Neural crest cell (in vitro differentiated cells): ENCODE results near the gene PSME1. TPM values are rescaled to one million over a fixed set of nuclear protein-coding genes. Genes with fewer than 3 reads are reported as not detected.
A peak's percentile ranks its signal among the peaks of the same experiment; 100 is the strongest.

Experiments used
- DNase-seq: peaks from one replicate; pipeline ENCODE4 v3.0.0; 2021; ENCODE audit warnings: low read depth, mixed read lengths, low spot score
- H3K27ac Mint-ChIP-seq: one replicate; pipeline ENCODE4 v1.8.0; 2021; ENCODE audit warnings: mild to moderate bottlenecking, mixed read lengths; ENCODE audit not compliant: unreplicated experiment
- H3K27me3 Mint-ChIP-seq: 2 replicates; pipeline ENCODE4 v1.8.0; 2021; ENCODE audit warnings: low read depth, mild to moderate bottlenecking, mixed read lengths
- H3K36me3 Mint-ChIP-seq: 2 replicates; pipeline ENCODE4 v1.8.0; 2021; ENCODE audit warnings: low read depth, mild to moderate bottlenecking, mixed read lengths
- H3K4me1 Mint-ChIP-seq: 2 replicates; pipeline ENCODE4 v1.8.0; 2021; ENCODE audit warnings: mixed read lengths
- H3K4me3 Mint-ChIP-seq: one replicate; pipeline ENCODE4 v1.8.0; 2021; ENCODE audit warnings: mild to moderate bottlenecking, mixed read lengths
- H3K9me3 Mint-ChIP-seq: 2 replicates; pipeline ENCODE4 v1.8.0; 2021; ENCODE audit warnings: mixed read lengths
- CTCF ChIP-seq: fragments of 200-600 bp; sonication (generic); conservative IDR thresholded peaks from 2 replicates; pipeline ENCODE4 v1.5.0; 2021; ENCODE audit warnings: antibody characterized with exemption, mild to moderate bottlenecking
- total RNA-seq: library from RNA; stranded (reverse); gene quantifications from 2 replicates; pipeline ENCODE4 v1.2.1, GENCODE V29; 2021

PSME1 gene
- total RNA-seq, 1 donor from 2014 or later, result 88.5 TPM

- Mint-ChIP-seq H3K4me3 (peak overlapping the region; percentile 99), H3K27me3 (no peaks in the 10 kb centered on the region), H3K36me3 (peaks cover 2% of the 10 kb centered on the region), H3K27ac (peak overlapping the region; percentile 99), H3K9me3 (no peaks in the 10 kb centered on the region), H3K4me1 (peaks cover 27% of the 10 kb centered on the region)
- no peak for TF ChIP-seq CTCF
- DNase-seq, result peak; percentile 63
Measured at GRCh38 chr14:24113801-24114531, 22.0 kb upstream of the PSME1 start.

GRCh38 chr14:24114532-24115421 lies 21.2 kb upstream of the PSME1 start, which contains the start of the genes DCAF11 and NRL:
Gene DCAF11 (plus strand): TSS chr14:24114777. CDS start chr14:24115595, 818 bp downstream.
Gene NRL (minus strand): TSS chr14:24114949. CDS start chr14:24082848, 32,101 bp downstream.
- Mint-ChIP-seq H3K4me3 (peak within 1 kb of the TSS; percentile 99), H3K4me1 (peaks cover 26% of the 10 kb centered on the region), H3K27ac (peak within 1 kb of the TSS; percentile 99), H3K27me3 (no peaks in the 10 kb centered on the region), H3K36me3 (peaks cover 2% of the 10 kb centered on the region), H3K9me3 (no peaks in the 10 kb centered on the region)
- no peak for TF ChIP-seq CTCF
- peak; percentile 97 for DNase-seq

- H3K4me3 Mint-ChIP-seq, result peak overlapping the region; percentile 99
Measured at GRCh38 chr14:24115422-24116127, 20.4 kb upstream of the PSME1 start.

GRCh38 chr14:24116128-24116814 lies 19.7 kb upstream of the PSME1 start:
- no peaks in the 10 kb centered on the region for H3K27me3 Mint-ChIP-seq
- H3K27ac Mint-ChIP-seq, result no peak overlapping the region
- peaks cover 2% of the 10 kb centered on the region for H3K36me3 Mint-ChIP-seq
- no peak for DNase-seq
- peaks cover 26% of the 10 kb centered on the region for H3K4me1 Mint-ChIP-seq
- no peaks in the 10 kb centered on the region for H3K9me3 Mint-ChIP-seq
- no peak for TF ChIP-seq CTCF
- peak overlapping the region; percentile 99 for H3K4me3 Mint-ChIP-seq

More at GRCh38 chr14:24115422-24116127, 20.4 kb upstream of the PSME1 start:
- peaks cover 26% of the 10 kb centered on the region for H3K4me1 Mint-ChIP-seq
- peak overlapping the region; percentile 99 for H3K27ac Mint-ChIP-seq
- H3K27me3 Mint-ChIP-seq, result no peaks in the 10 kb centered on the region
- peaks cover 2% of the 10 kb centered on the region for H3K36me3 Mint-ChIP-seq
- no peak for DNase-seq
- TF ChIP-seq CTCF, result no peak
- H3K9me3 Mint-ChIP-seq, result no peaks in the 10 kb centered on the region

- no peaks in the 10 kb centered on the region for H3K27me3 Mint-ChIP-seq
- no peak for DNase-seq
- peaks cover 26% of the 10 kb centered on the region for H3K4me1 Mint-ChIP-seq
- peaks cover 2% of the 10 kb centered on the region for H3K36me3 Mint-ChIP-seq
- no peak for TF ChIP-seq CTCF
- H3K9me3 Mint-ChIP-seq, result no peaks in the 10 kb centered on the region
- no peak overlapping the region for H3K27ac Mint-ChIP-seq
- H3K4me3 Mint-ChIP-seq, result no peak overlapping the region
Measured at GRCh38 chr14:24117179-24117578, 18.8 kb upstream of the PSME1 start.
